Central memory CD4-positive, alpha-beta T cell (primary cell): Measurements from ENCODE around the gene CSRP1.

Source experiments
- DNase-seq: peaks from one replicate; pipeline ENCODE4 v3.0.0; 2022

Gene CSRP1

DNA sequence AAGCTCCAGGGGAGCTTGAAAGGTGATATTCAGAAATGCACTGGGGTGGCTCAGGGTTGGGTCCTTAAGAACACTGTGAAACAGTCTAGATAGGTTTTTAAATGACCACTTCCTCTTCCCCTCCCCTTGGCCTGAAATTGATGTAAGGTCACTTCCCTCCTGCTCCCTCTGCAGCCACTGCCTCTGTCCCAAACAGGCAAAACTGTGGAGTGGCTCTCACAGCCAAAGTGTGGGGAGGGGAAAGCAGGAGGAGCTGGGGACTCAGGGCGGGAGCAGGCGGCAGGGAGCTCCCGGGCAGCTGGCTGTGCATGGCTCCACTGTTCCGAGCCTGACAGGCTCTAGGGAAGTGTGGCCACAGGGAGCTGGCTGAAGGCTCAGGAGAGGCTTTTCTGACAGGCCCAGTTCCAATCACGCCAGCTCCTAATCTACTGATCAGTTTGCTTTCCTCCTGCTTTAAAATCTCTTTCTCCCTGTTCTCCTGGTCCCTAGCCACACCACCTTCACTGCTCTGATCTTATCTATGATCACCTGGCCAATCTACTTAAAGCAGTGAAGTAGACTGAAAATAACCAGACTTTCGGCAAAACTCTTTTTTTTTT is 5.1 kb upstream of the CSRP1 start:
- no peak for DNase-seq

DNA sequence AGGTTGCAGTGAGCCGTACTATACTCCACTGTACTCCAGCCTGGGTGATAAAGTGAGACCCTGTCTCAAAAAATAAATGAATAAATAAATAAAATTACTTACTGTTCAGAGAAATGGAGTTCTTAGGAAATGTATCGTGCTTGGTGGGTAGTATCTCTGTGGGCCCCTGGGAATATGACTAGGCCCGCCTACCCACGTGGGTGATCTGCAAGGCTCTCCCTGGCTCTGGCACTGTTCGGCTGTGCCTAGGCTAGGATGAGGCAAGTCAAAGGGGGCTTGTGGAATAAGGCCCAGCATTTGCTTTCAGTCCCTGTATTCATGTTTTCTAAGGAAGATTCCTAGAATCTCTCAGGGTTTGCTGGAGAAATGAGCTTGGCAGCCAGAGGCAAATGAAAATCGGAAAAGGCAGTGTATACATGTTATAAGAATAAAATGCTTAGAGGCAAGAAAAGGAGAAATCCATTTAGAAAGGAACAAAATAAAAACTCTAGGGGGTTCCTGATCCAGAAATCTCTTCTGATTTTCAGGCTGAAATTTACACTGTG is 4.5 kb upstream of the CSRP1 start:
- no peak for DNase-seq

DNA sequence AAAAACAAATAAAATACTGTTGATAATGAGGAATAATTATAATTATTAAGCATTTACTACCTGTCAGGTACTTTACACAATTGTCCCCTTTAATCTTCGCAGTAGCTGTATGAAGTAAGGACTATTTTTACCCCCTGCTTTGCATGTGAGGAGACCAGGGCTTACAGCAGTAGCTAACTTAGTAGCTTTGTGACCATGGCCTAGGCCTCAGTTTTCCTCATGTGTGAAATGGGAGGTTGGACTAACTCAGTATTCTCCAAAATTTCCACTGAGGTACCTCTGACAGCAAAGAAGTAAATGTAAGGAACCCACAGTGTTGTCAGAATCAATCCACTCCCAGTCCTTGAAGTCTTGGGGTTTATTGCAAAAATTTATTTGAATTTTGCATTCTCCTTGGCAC is 3.8 kb upstream of the CSRP1 start:
- DNase-seq: no peak

DNA sequence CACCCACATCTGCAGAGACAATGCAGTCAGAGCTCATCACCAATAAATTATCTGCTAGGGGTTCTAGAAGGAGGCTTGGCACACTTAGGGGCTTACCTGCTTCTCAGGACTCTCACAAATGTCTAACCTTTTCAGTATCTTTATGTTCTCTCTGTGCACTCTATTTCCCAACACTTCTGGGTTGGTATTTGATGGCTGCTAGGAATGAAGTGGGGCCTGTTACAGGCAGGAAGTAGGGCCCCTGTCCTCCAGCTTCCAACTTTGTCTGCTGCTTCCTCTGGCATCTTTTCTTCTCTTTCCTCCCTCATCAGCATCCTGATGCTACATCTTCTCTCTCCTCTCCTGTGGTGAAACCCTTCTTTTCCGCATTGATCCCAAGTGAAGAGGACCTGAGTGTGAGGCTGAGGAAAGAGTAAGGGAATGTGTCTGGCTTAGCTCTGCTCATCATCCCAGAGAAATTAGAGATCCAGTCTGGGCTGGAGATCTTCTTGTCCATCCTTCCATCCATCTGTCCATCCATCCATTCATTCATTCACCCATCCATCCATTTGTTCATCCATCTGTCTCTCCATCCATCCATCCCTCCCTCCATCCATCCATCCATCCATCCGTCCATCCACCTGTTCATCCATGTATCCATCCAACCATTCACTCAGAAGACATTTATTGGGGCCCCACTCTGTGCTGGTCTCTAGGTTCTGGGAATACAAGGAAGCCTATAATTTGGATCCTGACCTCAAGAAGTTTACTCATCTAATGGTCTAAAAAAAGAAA is 2.9 kb upstream of the CSRP1 start:
- no peak for DNase-seq

DNA sequence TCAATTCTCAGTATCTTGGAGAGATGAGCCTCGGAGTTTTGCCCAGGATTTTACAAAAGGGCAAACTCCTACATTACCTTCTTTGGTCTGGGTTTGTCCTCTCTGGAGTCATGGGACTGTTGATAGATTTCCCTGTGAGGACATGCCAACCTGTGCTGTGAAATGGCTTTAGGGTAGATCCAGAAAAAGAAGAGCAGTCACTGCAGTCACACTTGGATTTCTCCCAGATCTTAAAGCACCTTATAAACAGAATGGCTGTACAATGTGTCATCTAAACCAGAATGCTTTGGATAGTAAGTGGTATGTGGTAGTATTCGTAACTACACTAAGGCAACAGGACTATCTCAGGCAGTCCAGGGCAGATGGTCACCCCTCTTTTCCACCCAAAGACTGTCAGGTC is 1.9 kb upstream of the CSRP1 start:
- DNase-seq: no peak

DNA sequence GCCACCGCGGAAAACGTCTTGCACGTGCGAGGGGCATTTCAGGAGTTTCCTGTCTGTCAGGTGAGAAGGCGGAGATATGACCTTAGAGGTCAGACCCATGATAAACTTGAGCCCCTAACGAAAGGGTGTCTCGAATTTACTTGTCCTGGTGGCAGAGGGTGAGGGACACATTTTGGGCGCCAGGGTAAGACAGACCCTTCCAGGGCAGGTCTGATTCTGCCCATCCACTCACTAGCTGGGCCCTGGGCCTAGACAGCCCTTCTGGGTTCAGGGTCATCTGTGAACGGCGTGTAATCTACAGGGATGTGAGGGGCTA is 395 bp upstream of the CSRP1 start:
- DNase-seq: no peak

DNA sequence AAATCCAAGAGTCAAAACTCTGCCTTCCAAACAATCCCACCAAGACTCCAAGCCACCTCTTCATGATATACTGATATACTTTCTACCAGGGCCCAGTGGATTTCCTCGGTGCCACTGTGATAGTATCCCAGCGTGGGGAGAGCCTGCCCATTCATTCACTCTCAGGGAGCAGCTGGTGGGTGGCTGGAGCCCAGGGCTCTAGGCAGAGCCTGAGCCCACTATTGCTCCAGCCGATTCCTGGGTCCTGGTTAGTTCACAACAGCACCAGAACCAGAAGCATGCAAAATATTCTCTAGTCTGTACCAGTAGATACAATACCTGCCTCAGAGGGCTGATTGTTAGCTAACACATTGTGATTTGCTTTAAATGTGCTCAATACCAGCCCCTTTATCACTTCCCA is 831 bp downstream of the CSRP1 start:
- no peak for DNase-seq

DNA sequence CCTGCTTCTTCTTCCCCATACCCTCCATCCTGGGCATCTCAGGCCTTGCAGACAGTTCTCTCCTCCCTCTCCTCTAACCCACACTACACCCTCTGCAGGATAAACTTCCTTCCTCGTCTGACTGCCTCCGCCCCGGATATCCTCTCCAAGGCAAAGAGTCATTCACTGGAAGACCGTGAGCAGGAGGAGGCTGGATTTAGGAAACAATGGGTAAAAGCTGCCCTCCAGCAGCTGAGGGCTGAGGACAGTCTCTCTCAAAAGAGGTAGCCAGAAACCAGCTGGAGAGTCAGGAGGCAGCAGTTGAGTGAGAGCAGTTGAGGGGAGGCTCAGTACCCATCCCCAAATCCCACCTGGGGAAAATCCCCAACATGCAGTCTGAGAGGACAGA is 1.4 kb downstream of the CSRP1 start:
- DNase-seq: no peak

DNA sequence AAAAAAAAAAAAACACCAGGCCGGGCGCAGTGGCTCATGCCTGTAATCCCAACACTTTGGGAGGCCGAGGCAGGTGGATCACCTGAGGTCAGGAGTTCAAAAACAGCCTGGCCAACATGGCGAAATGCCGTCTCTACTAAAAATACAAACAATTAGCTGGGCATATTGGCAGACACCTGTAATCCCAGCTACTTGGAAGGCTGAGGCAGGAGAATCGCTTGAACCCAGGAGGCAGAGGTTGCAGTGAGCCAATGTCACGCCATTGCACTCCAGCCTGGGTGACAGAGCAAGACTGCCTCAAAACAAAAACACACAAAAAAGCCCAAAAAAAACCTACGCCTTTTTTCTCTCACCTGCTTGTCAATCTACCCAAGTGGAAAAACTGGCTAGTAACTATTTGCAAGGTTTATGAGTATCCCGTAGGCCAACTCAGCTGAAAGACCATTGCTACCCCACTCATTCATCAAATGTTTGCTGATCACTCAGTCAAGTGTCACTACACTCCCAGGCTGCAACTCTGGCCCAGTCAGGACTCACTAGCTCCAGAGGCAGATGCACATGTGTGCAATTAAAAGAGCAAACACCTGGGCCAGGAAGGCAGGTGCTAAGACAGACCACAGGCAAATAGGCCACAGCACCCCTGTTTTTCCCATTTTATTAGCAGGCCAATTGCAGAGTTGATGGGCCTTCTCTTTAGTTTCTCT is 2.0 kb downstream of the CSRP1 start:
- no peak for DNase-seq

DNA sequence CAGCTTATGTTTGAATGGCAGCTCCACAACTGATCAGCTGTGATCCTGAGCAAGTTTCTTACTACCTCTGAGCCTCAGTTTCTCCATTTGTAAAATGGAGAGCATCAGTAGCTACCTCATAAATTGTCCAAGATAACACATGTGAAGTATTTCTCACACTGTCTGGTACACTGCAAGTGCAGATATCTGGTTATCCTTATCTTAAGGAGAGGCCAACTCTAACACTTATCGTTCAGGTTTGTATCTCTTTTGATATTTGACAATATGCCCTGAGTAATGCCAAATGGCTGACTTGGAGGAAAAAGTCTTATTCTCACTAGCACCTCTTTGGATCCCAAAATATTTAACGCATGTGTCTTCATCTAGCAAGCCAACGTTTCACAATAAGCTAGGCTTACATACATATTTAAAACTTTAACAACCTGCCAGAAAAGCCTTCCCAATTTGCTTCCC is 2.7 kb downstream of the CSRP1 start:
- DNase-seq: no peak

DNA sequence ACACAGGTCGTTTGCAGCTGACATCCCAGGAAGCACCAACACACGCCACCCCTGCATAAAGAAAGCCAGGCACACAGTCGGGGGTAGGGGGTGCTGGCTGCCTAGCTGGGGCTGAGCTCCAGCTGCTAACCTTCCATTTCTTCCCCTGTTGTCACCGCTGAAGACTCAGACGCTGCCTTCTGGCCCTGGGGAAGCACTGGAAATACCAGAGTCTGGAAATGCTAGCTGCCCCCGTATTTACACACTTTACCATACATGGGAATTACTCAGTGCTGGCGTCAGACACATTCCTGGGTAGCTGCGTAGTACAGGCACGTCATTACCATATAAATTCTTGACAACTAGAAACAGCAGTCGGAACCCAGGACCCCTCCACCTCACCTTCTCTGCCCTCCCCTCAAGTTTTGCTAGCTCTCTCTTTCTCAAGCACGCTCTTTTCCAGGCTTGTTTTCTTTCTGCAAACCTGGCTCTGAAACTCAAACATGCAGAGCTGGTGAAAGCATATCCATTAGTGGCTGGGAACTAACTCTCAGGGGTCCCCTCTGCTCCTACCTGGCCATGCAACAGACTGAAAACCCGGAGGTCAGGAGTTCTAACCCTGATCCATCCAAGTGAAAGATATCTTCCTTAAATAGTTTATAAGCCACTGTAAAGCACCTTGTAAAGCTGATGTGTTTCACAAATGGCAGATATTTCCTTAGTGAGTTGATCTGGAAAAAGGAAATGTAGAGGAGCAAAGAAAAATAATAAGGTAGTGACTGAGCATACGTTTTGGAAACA is 3.3 kb downstream of the CSRP1 start:
- DNase-seq: no peak

DNA sequence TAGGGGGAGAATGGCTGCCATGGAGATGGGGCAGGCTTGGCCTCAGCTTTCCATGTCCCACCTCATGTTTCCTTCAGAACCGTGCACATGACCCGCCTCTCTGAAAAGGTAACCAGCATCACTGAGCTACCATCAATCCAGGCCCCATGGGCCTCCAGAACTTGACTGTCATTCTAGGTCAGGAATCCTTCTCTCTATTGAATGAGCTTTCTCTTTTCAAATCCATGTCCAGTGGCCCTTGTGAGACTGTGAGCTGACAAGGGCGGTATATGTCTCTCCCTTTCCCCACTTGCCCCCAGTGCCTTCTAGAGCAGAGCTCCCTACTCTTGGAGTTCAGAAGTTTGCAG is 4.4 kb downstream of the CSRP1 start:
- no peak for DNase-seq

DNA sequence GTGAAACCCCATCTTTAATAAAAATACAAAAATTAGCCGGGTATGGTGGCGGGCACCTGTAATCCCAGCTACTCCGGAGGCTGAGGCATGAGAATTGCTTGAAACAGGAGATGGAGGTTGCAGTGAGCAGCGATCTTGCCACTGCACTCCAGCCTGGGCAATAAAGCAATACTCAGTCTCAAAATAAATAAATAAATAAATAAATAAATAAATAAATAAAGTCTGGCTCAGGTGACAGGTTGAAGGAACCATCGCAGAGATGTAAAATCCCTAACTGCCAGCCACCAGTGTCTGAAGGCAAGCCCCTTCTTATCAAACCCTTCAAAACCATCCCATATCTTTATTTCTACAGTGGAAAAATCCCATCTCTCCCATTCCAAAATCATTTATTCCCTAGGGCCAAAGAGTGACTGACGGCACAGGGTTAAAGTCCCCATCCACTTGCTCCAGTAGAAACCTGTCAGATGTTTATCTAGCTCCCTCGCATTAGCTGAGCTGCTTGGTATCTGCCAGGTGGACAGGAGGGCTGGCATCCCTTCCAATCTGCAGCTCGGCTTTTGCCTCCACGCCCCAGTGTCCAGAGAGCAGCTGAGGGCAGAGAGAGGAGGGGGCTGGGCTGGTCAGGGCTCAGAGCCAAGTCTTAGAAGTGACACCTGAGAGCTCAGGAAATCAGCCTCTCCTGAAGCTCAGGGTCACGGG is 5.0 kb downstream of the CSRP1 start:
- no peak for DNase-seq

DNA sequence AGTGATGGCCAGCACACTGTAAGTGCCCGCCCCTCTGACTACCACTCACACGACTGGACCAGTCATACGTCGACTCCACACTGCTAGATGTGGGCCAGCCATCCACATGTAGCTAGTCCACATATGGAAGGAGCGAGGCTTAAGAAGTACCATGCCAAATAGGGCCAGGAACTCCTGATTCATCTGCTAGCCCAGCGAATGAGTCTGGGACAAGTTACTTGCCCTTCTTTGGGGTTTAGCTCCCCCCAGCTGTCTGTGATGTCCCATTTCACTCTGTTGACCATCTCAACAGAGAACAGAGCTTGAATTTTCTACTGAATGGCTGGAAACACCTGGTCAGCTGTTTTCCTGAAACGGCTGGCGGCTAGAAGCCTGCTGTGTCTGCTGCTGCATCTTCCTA is 5.8 kb downstream of the CSRP1 start:
- DNase-seq: no peak

DNA sequence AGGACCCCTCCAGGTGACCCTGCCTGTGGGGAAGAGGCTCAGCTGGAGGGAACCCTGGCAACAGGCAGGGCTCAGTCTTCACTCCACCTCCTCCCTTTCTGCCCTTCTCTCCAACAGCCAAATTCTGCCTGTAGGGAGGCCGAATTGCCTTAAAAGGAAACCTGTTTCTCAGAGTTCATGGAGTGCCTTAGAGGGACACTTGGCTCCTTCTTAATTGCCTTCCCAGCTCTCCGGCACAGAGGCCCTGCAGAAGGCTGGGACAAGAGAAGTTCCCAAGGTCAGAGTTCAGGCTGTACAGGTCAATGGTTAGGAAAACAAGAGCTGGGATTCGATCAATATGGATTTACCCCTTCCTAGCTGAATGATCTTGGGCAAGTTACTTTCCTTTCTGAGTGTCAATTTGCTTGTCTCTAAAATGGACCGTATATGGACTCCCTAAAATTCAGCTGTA is 6.2 kb downstream of the CSRP1 start:
- DNase-seq: no peak

DNA sequence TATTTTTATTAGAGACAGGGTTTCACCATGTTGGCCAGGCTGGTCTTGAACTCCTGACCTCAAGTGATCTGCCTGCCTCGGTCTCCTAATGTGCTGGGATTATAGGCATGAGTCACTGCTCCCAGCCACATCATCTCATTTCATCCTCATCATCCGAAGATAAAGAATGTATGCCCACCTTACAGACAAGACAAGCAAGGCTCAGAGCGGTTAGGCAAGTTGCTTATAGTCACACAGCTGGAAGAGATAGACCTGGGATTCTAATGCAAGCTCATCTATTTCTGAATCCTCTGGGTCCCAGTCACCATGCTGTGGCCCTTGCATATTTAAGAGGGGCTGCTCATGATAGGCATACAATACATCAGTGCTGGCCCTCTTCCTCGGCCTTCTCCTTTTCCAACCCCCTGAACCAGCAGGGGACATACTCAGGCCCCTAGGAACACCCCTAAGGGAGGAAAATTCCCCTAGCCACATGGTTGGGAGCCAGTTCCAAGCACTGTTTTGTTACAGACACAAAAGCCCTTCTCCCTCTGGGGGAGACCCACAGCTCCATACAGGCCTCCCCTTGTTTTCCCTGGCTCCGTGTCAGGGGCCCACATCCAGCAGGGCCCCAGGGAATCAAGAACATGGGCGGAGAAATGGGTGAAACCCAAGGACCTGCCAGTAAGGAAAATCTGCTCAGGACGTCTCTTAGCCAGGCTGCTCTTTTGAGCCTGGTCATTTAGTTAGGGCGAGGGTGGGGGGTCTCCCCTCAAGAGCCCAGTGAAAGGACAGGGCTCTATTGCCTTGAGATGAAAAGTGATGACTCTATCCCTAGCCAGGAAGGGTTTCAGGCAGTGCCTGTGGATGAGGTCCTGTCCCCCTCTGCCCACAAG is 6.9 kb downstream of the CSRP1 start:
- no peak for DNase-seq

DNA sequence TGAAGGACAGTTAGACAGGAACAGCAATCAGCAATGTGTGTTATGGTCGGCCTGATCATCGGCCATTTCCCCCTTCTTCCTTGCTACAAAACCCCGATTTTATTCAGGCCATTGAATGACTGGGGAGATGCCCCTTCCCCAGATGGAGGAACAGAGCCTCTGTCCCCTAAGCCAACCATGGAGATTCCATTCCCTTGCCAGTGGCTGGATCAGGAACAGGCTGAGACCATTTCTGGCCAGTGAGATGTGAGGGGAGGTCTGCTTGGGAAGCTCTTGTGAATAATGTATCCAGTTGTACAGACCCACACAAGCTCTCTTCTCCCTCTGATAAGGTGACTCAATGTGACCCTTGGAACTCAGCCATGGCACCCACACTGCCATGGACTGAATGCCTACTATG is 7.7 kb downstream of the CSRP1 start:
- DNase-seq: no peak

DNA sequence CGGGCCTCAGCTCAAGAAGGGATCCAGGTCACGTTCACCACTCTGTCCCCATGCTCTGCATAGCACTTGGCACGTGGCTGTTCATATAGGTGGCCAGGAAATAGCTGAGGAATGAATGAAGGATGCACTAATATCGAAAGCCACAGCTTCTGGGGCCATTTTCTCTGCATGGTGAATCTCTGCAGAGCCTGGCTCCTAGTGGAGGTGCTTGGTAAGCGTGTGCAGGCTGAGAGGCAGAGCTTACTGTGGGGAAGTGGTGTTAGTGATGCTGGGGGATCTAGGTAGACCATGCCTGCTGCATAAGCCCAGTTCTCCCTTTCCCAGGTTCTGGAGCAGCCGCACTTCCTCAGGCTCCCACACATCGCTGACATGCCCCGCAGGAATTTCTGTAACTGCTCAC is 8.3 kb downstream of the CSRP1 start:
- DNase-seq: no peak

DNA sequence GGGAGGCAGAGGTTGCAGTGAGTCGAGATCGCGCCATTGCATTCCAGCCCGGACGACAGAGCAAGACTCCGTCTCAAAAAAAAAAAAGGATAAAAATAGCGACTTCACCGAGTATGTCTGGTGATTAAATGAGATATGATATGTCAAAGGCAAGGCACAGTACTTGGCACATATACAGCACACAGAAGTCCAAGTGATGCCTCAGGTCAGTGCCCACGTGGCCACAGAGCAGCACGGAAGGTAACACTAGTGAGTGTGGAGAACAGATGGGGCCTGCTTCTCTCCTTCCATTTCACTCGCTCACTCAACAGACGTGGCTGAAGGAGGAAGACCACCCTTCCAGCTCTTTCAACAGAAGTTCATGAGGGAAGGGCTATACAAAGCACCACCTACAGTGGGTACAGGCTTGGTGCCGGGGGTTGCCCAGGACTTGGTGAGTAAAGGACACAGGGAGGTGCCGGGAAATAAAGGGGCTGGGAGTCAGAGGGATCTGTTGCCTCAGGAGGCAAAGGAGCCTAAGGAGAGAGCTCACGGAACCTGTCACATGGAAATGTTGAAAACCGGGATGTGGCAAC is 8.9 kb downstream of the CSRP1 start:
- DNase-seq: no peak

DNA sequence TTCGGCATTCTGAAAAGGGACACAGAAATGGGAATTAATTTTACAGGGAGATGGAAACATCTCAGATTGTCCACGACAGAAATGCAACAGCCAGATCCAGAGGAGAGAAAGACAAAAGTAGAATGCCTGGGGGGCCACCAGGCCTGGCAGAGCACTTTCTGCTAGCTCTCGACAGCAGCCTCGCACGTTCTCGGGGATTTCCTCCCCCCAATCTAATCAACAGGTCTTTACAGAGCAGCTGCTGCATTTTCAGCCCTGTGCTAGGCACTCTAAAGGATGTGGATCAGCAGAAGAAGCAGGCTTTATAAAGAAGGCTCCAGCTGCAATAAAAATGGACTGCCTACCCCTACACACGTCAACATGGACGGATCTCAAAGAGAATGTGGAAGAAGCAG is 10.6 kb downstream of the CSRP1 start:
- DNase-seq: no peak
